Measurements from ENCODE around the gene GSTT4.
"Not testable (repeated sequence)": the region's sequence is repeated elsewhere in the genome, so short reads cannot be mapped to it uniquely, and the experiment has no call there.

Gene GSTT4

DNA sequence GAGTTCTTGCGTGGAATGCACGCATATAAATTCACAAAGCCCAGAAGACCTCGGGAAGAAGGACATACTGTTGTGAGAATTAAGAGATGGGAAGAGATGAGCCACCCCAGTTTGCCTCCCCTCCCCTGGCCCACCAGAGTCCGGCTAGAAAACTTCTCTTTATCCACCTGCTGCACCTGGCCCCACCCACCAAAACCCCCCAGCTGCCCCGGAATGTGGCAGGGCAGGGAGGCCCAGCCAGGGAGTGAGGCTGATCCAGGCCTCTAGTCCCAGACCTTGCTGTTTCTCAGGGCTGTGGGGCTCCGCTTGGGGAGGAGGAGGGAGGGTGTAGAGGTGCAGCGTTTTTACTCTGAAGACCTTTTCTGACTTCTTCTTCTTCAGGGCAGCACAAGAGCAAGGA lies 24.7 kb downstream of the GSTT4 start:
- H3K4me3 Mint-ChIP-seq, DNase-seq, H3K9me3 Mint-ChIP-seq, H3K4me1 Mint-ChIP-seq, ATAC-seq, H3K27ac Mint-ChIP-seq, H3K27me3 Mint-ChIP-seq: not testable (repeated sequence)

DNA sequence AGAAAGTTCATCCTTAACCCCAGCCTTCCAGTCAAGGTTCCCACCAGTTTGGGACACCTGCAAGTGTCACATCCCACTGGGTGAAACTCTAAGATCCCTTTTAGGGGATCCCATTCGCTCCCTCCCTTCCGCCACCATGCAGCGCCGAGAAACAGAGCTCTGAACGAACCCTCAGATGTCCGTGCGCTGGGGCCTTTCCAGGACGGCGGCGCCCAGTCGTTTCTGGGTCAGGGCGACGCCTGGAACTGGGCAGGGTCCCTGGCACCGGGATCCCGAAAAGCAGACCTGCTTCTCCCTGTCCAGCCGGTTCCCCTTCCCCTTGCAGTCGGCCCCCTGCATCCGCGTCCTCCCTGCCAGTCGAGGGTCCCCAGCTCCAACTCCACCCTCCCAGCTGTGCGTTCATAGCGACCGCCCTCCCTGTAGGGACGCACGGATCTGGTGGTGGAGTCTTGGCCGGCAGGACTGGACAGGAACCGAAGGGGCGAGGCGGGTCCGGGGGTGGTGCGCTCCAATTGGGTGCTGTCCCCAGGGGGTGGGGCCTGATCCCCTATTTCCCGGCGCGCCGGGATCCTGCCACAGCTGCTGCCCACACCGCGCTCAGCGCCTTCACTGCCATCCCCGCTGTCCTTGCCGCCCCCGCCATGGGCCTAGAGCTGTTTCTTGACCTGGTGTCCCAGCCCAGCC lies 25.6 kb downstream of the GSTT4 start, which contains the start of gene GSTT2:
Gene GSTT2, plus strand, starts transcription at position 578 of the 684 bp plus-strand sequence.
- not testable (repeated sequence) for H3K4me3 Mint-ChIP-seq, ATAC-seq, DNase-seq, H3K27me3 Mint-ChIP-seq, H3K4me1 Mint-ChIP-seq, H3K9me3 Mint-ChIP-seq, H3K27ac Mint-ChIP-seq

DNA sequence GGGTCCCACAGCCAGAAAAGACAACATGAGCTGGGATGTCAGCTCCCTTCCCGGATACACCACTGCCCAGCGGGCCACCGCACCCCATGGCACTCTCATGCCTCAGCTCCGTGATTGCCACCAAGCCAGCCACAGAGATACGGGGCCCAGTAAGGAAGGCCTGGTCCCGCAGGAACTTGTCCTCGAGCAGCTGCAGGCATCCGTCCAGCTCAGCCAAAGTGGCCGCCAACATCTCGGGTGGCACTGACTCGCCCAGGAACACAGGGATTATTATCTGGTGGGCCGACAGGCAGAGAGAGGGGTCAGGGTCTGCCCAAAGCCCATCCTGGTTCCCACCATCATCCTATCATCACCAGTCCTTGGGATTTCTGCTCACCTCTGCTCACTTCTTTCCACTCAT lies 27.9 kb downstream of the GSTT4 start:
- not testable (repeated sequence) for DNase-seq, H3K4me1 Mint-ChIP-seq, ATAC-seq, H3K27me3 Mint-ChIP-seq, H3K27ac Mint-ChIP-seq, H3K9me3 Mint-ChIP-seq, H3K4me3 Mint-ChIP-seq

DNA sequence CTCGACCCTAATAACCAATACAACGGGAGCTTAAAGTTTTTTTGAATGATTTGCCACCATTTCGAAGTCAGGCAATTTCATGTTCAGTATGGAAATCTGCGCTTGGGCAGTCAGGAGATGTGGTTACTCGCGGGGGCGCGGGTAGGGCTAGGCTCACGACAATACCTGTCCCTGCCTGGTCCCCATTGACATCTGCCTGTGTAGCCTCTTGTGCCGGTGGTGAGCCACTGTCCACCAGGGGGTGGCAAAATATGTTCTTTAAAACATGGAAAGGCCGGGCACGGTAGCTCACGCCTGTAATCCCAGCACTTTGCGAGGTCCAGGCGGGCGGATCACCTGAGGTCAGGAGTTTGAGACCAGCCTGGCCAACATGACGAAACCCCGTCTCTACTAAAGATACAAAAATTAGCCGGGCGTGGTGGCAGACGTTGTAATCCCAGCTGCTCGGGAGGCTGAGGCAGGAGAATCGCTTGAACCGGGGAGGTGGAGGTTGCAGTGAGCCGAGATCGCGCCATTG lies 30.4 kb downstream of the GSTT4 start:
- H3K4me1 Mint-ChIP-seq = peaks cover 22% of the 10 kb centered on the region
- H3K27me3 Mint-ChIP-seq, DNase-seq, H3K9me3 Mint-ChIP-seq, H3K4me3 Mint-ChIP-seq, H3K27ac Mint-ChIP-seq: not testable (repeated sequence)
- ATAC-seq = peak; percentile 73

DNA sequence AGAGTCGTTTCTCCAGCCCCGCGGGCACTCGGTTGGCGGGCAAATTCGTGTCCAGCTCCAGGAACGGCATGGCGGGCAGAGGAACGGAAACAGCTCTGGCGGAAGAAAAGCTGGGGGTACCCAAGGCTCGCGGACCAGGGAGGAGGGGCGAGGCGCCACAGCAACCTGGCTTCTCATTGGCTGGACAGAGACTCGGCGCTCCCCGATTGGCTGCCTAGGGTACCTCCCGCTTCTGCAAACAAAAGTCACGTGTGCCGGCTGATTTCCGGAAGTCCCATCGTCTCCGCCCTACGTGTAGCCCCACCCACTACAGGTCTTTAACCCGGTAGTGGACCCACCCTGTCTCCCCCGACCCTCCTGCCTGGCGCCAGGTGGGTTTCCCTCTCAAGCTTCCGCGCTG lies 30.9 kb downstream of the GSTT4 start, which contains the start of gene DDT:
Gene DDT, minus strand, starts transcription at position 97 of the 400 bp plus-strand sequence. Its CDS starts 27 bp downstream, at position 70.
- not testable (repeated sequence) for DNase-seq, H3K9me3 Mint-ChIP-seq, H3K27me3 Mint-ChIP-seq, H3K27ac Mint-ChIP-seq, H3K4me3 Mint-ChIP-seq
- peak; percentile 96 for ATAC-seq
- peaks cover 27% of the 10 kb centered on the region for H3K4me1 Mint-ChIP-seq

DNA sequence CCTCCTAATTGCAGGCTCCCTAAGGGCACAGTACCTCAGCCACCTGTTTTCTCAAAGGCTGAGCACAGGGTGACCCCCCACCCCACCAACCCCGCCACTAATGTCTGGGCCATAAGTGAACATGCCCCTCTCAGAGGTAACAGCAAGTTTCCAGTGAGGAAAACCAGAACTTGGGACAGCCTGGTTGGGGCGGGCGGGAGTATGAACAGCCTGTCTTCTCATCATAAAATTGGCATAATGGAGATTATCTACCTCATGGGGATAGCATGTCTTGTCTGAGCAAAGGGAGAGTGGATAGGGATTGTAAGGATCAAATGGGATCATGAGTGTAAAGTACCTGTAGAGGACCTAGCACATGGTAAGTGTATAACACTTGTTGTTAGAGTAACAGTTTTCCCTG lies 33.3 kb downstream of the GSTT4 start:
- not testable (repeated sequence) for H3K27me3 Mint-ChIP-seq, H3K9me3 Mint-ChIP-seq, DNase-seq, H3K27ac Mint-ChIP-seq, ATAC-seq
- H3K4me1 Mint-ChIP-seq = peaks cover 33% of the 10 kb centered on the region
- peak overlapping the region in 1 of 2 donors; percentile 13 for H3K4me3 Mint-ChIP-seq

DNA sequence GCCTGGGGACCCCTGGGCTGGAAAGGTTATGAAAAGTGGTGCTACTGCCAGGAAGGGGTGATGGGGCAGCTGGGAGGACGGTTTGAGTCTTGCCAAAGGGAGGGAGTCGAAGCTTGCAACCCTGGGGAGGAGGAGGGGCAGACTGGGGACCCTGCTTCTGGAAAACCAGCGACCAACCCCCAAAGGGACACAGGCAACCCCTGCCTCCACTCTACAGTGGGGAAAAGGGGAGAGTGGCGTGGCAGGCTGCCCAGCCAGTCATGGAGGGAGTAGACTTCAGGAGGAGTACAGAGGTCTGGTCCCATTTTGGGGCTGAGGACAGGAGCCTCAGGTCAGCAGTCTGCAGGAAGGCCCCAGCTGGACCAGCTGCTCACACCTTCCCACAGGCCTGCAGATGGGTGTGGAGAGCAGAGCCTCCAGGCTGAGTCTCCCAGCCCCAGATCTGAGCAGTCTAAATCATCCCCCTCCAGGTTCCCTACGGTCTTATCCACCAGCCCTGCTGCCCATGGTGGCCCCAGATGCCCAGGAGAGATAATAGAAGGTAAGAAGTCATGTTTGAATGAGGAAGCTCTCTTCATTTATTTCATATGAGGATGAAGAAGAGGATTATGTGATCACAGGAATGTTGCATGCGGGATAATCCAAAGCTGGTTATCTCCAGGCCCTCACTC lies 34.3 kb downstream of the GSTT4 start:
- Mint-ChIP-seq H3K27ac (no peak overlapping the region), H3K9me3 (no peaks in the 10 kb centered on the region), H3K4me3 (peak overlapping the region in 1 of 2 donors; percentile 32), H3K4me1 (peaks cover 33% of the 10 kb centered on the region), H3K27me3 (no peaks in the 10 kb centered on the region)
- DNase-seq (no peak), ATAC-seq (no peak)

DNA sequence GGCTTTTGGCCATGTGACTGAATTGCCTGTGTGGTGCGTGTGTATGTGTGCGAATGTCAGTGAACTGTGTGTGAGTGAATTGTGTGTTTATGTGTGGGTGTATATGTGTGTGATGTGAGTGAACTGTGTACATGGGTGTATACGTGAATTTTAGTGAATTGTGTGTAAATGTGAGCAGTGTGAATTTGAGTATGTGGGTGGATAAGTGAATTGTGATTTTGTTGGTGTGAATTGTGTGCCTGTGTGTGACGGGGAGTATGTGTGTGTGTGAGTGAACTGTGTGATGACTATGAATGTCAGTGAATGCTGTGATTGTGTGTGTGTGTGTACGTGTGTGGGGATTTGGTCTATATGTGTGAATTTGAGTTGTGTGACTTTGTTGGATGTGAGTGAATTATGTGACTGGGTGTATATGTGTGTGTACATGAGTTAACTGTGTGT lies 35.0 kb downstream of the GSTT4 start:
- DNase-seq = no peak
- H3K4me3 Mint-ChIP-seq = peak overlapping the region; percentile 0 to 18
- no peaks in the 10 kb centered on the region for H3K9me3 Mint-ChIP-seq
- no peak for ATAC-seq
- no peaks in the 10 kb centered on the region for H3K27me3 Mint-ChIP-seq
- peaks cover 33% of the 10 kb centered on the region for H3K4me1 Mint-ChIP-seq
- H3K27ac Mint-ChIP-seq = no peak overlapping the region

DNA sequence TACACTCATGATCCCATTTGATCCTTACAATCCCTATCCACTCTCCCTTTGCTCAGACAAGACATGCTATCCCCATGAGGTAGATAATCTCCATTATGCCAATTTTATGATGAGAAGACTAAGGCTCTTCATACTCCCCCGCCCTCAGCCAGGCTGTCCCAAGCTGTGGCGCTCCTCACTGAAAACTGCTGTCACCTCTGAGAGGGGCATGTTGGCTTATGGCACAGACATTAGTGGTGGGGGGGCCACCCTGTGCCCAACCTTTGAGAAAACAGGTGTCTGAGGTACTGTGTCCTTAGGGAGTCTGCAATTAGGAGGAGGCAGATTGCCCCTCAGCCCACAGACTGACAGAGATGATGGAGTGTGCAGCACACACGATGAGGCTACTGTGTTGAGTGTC lies 36.2 kb downstream of the GSTT4 start:
- Mint-ChIP-seq H3K9me3 (no peaks in the 10 kb centered on the region), H3K4me3 (peak overlapping the region in 1 of 2 donors; percentile 8), H3K27me3 (no peaks in the 10 kb centered on the region), H3K27ac (no peak overlapping the region), H3K4me1 (peaks cover 33% of the 10 kb centered on the region)
- ATAC-seq (no peak), DNase-seq (no peak)

DNA sequence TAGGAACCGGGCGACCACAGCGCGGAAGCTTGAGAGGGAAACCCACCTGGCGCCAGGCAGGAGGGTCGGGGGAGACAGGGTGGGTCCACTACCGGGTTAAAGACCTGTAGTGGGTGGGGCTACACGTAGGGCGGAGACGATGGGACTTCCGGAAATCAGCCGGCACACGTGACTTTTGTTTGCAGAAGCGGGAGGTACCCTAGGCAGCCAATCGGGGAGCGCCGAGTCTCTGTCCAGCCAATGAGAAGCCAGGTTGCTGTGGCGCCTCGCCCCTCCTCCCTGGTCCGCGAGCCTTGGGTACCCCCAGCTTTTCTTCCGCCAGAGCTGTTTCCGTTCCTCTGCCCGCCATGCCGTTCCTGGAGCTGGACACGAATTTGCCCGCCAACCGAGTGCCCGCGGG lies 38.7 kb downstream of the GSTT4 start, which contains the start of gene DDTL:
Gene DDTL, plus strand, starts transcription at position 321 of the 400 bp plus-strand sequence. Its CDS starts 27 bp downstream, at position 348.
- ATAC-seq = peak; percentile 97
- not testable (repeated sequence) for H3K4me3 Mint-ChIP-seq, H3K27me3 Mint-ChIP-seq, DNase-seq, H3K27ac Mint-ChIP-seq, H3K9me3 Mint-ChIP-seq
- H3K4me1 Mint-ChIP-seq = peaks cover 28% of the 10 kb centered on the region

DNA sequence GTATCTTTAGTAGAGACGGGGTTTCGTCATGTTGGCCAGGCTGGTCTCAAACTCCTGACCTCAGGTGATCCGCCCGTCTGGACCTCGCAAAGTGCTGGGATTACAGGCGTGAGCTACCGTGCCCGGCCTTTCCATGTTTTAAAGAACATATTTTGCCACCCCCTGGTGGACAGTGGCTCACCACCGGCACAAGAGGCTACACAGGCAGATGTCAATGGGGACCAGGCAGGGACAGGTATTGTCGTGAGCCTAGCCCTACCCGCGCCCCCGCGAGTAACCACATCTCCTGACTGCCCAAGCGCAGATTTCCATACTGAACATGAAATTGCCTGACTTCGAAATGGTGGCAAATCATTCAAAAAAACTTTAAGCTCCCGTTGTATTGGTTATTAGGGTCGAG lies 39.2 kb downstream of the GSTT4 start:
- H3K27me3 Mint-ChIP-seq, H3K9me3 Mint-ChIP-seq, DNase-seq, H3K27ac Mint-ChIP-seq, H3K4me3 Mint-ChIP-seq: not testable (repeated sequence)
- ATAC-seq = peak; percentile 73
- peaks cover 24% of the 10 kb centered on the region for H3K4me1 Mint-ChIP-seq

DNA sequence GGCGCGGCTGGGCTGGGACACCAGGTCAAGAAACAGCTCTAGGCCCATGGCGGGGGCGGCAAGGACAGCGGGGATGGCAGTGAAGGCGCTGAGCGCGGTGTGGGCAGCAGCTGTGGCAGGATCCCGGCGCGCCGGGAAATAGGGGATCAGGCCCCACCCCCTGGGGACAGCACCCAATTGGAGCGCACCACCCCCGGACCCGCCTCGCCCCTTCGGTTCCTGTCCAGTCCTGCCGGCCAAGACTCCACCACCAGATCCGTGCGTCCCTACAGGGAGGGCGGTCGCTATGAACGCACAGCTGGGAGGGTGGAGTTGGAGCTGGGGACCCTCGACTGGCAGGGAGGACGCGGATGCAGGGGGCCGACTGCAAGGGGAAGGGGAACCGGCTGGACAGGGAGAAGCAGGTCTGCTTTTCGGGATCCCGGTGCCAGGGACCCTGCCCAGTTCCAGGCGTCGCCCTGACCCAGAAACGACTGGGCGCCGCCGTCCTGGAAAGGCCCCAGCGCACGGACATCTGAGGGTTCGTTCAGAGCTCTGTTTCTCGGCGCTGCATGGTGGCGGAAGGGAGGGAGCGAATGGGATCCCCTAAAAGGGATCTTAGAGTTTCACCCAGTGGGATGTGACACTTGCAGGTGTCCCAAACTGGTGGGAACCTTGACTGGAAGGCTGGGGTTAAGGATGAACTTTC lies 44.0 kb downstream of the GSTT4 start, which contains the start of gene GSTT2B:
Gene GSTT2B, minus strand, starts transcription at position 112 of the 688 bp plus-strand sequence. Its CDS starts 64 bp downstream, at position 48.
- H3K9me3 Mint-ChIP-seq, DNase-seq, H3K4me1 Mint-ChIP-seq, H3K4me3 Mint-ChIP-seq, ATAC-seq, H3K27ac Mint-ChIP-seq: not testable (repeated sequence)
- H3K27me3 Mint-ChIP-seq = peaks cover 15% of the 10 kb centered on the region

DNA sequence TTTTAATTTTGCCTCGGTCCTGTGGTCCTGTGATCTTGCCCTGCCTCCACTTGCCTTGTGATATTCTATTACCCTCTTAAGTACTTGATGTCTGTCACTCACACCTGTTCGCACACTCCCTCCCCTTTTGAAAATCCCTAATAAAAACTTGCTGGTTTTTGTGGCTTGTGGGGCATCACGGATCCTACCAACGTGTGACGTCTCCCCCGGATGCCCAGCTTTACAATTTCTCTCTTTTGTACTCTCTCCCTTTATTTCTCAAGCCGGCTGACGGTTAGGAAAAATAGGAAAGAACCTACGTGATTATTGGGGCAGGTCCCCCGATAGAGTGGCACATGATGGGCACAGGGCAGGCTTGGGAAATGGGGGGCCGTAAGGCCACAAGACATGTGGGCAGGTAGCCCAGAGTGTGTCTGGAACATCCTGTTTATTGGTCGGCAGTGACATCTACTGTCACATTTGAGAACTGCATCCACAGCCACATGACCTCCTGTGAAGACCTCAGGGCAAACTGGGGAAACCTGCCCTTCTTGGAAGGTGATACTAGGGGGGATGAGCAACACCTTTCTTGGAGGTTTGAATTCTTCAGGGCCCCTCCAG lies 48.9 kb downstream of the GSTT4 start:
- H3K4me3 Mint-ChIP-seq, H3K4me1 Mint-ChIP-seq, H3K27ac Mint-ChIP-seq, H3K9me3 Mint-ChIP-seq: not testable (repeated sequence)
- ATAC-seq = peak; percentile 90
- peaks cover 15% of the 10 kb centered on the region for H3K27me3 Mint-ChIP-seq
- peak; percentile 65 to 82 for DNase-seq

DNA sequence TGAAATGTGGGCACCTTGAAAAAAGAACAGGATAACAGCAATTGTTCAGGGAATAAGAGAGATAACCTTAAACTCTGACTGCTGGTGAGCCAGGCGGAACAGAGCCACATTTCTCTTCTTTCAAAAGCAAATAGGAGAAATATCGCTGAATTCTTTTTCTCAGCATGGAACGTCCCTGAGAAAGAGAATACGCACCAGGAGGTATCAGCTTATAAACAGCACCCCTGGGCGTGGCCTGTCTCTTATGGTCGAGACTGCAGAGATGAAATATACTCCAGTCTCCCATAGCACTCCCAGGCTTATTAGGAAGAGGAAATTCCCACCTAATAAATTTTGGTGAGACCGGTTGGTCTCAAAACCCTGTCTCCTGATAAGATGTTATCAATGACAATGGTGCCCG lies 49.4 kb downstream of the GSTT4 start:
- H3K4me3 Mint-ChIP-seq, H3K9me3 Mint-ChIP-seq, ATAC-seq, DNase-seq, H3K27ac Mint-ChIP-seq, H3K4me1 Mint-ChIP-seq: not testable (repeated sequence)
- H3K27me3 Mint-ChIP-seq = peaks cover 15% of the 10 kb centered on the region

DNA sequence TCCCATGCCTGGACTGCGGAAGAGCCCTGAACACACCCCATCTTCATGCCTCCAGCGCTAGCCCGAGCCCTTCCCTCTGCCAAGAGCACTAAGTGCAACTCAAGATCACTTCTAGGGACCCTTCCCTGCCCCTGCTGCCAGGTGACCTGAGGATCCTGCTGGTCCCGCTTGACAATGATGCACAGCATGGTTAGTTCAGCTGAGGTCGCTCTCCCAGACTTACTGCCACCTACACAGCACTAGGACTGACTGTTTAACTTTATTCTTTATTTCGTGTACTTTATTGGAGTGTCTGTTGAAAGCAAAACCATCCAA lies 50.3 kb downstream of the GSTT4 start:
- H3K27ac Mint-ChIP-seq, ATAC-seq: not testable (repeated sequence)

More for the DNA sequence above, 50.3 kb downstream of the GSTT4 start:
- not testable (repeated sequence) for H3K4me3 Mint-ChIP-seq, H3K9me3 Mint-ChIP-seq, DNase-seq, H3K4me1 Mint-ChIP-seq, H3K27me3 Mint-ChIP-seq
